Parathyroid adenoma (tissue), 2 donors: Measurements from ENCODE around the gene CTBP2.

Experiments used
- H2AFZ ChIP-seq: fragments of 300-600 bp; sonication (generic); one replicate; pipeline ENCODE4 v1.7.0; 2017; ENCODE audit warnings: antibody characterized with exemption, mild to moderate bottlenecking
- H3K27ac ChIP-seq: fragments of 300-600 bp; sonication (generic); one replicate; pipeline ENCODE4 v1.7.0; 2017
- H3K27me3 ChIP-seq: fragments of 300-600 bp; sonication (generic); one replicate; pipeline ENCODE4 v1.7.0; 2017; ENCODE audit warnings: low read length; ENCODE audit not compliant: control insufficient read depth, insufficient read depth
- H3K36me3 ChIP-seq: fragments of 300-600 bp; sonication (generic); one replicate; pipeline ENCODE4 v1.7.0; 2017; ENCODE audit warnings: low read length; ENCODE audit not compliant: control insufficient read depth, insufficient read depth
- H3K4me1 ChIP-seq: fragments of 300-600 bp; sonication (generic); one replicate; pipeline ENCODE4 v1.7.0; 2017; ENCODE audit warnings: control low read depth
- H3K4me2 ChIP-seq: fragments of 300-600 bp; sonication (generic); one replicate; pipeline ENCODE4 v1.7.0; 2017; ENCODE audit warnings: low read length
- H3K4me3 ChIP-seq: fragments of 300-600 bp; sonication (generic); one replicate; pipeline ENCODE4 v1.7.0; 2017; ENCODE audit warnings: low read depth, low read length
- H3K79me2 ChIP-seq: fragments of 300-600 bp; sonication (generic); one replicate; pipeline ENCODE4 v1.7.0; 2017; ENCODE audit warnings: control low read depth
- H3K9ac ChIP-seq: fragments of 300-600 bp; sonication (generic); one replicate; pipeline ENCODE4 v1.7.0; 2017; ENCODE audit warnings: mild to moderate bottlenecking
- H3K9me3 ChIP-seq: fragments of 300-600 bp; sonication (generic); one replicate; pipeline ENCODE4 v1.7.0; 2017; ENCODE audit warnings: low read length; ENCODE audit not compliant: control insufficient read depth
- CTCF ChIP-seq: fragments of 300-600 bp; sonication (generic); IDR thresholded peaks from one replicate; pipeline ENCODE4 v1.7.0; 2017; ENCODE audit warnings: antibody characterized with exemption, mild to moderate bottlenecking
- donor health status: primary hyperparathyroidism.

The CTBP2 gene

GRCh38 chr10:124957404-124957947 lies 202.9 kb downstream of the CTBP2 start:
- Histone ChIP-seq H3K4me1 (no peaks in the 10 kb centered on the region), H3K9ac (no peak overlapping the region), H3K36me3 (no peaks in the 10 kb centered on the region), H3K27ac (no peak overlapping the region), H3K9me3 (no peaks in the 10 kb centered on the region), H3K27me3 (no peaks in the 10 kb centered on the region), H3K79me2 (peaks cover 52% of the 10 kb centered on the region), H3K4me2 (no peak overlapping the region), H3K4me3 (no peak overlapping the region), H2AFZ (no peak overlapping the region)
- no peak for TF ChIP-seq CTCF

- H3K36me3 ChIP-seq = no peaks in the 10 kb centered on the region
- H3K9ac ChIP-seq = no peak overlapping the region
- H3K4me1 ChIP-seq = no peaks in the 10 kb centered on the region
- H3K27ac ChIP-seq = no peak overlapping the region
- H3K79me2 ChIP-seq = peaks cover 56% of the 10 kb centered on the region
- H3K4me2 ChIP-seq = no peak overlapping the region
- H3K27me3 ChIP-seq = no peaks in the 10 kb centered on the region
- H2AFZ ChIP-seq = no peak overlapping the region
- no peak overlapping the region for H3K4me3 ChIP-seq
- H3K9me3 ChIP-seq = no peaks in the 10 kb centered on the region
- no peak for TF ChIP-seq CTCF
These were observed 203.6 kb downstream of the CTBP2 start for GRCh38 chr10:124956764-124957163.

- Histone ChIP-seq H3K9ac (no peak overlapping the region), H3K79me2 (peaks cover 61% of the 10 kb centered on the region), H3K4me2 (no peak overlapping the region), H2AFZ (no peak overlapping the region), H3K36me3 (no peaks in the 10 kb centered on the region), H3K4me1 (no peaks in the 10 kb centered on the region), H3K9me3 (no peaks in the 10 kb centered on the region), H3K27ac (no peak overlapping the region), H3K4me3 (no peak overlapping the region), H3K27me3 (no peaks in the 10 kb centered on the region)
- no peak for TF ChIP-seq CTCF
These were observed 204.5 kb downstream of the CTBP2 start for GRCh38 chr10:124955868-124956267.

GRCh38 chr10:124955243-124955642 lies 205.1 kb downstream of the CTBP2 start:
- H2AFZ ChIP-seq = no peak overlapping the region
- no peak overlapping the region for H3K27ac ChIP-seq
- H3K4me2 ChIP-seq = no peak overlapping the region
- no peaks in the 10 kb centered on the region for H3K36me3 ChIP-seq
- H3K79me2 ChIP-seq = peaks cover 65% of the 10 kb centered on the region
- no peak overlapping the region for H3K9ac ChIP-seq
- no peaks in the 10 kb centered on the region for H3K9me3 ChIP-seq
- no peak for TF ChIP-seq CTCF
- H3K4me1 ChIP-seq = no peaks in the 10 kb centered on the region
- no peak overlapping the region for H3K4me3 ChIP-seq
- no peaks in the 10 kb centered on the region for H3K27me3 ChIP-seq

- TF ChIP-seq CTCF = no peak
- Histone ChIP-seq H3K4me1 (no peaks in the 10 kb centered on the region), H3K79me2 (peaks cover 61% of the 10 kb centered on the region), H3K9me3 (no peaks in the 10 kb centered on the region), H3K36me3 (no peaks in the 10 kb centered on the region), H3K27ac (no peak overlapping the region), H3K4me2 (no peak overlapping the region), H3K9ac (no peak overlapping the region), H3K27me3 (no peaks in the 10 kb centered on the region), H2AFZ (no peak overlapping the region), H3K4me3 (no peak overlapping the region)
These were observed 206.9 kb downstream of the CTBP2 start for GRCh38 chr10:124953421-124953820.
